Skeletal muscle cell (primary cell): ENCODE results near the gene ADAM17.

ENCODE experiments used
- DNase-seq: peaks from one replicate; pipeline ENCODE4 v3.0.0-alpha.2; 2010; ENCODE audit warnings: low read depth
- H3K4me3 ChIP-seq: 2 replicates; pipeline ENCODE4 v1.5.1; 2011; ENCODE audit warnings: low read depth, mild to moderate bottlenecking, control low read depth, low read length, moderate library complexity

ADAM17 gene

GRCh38 chr2:9440058-9440727, 115.4 kb downstream of the ADAM17 start:
- H3K4me3 ChIP-seq: no peak overlapping the region
- DNase-seq: peak; percentile 33

GRCh38 chr2:9439536-9439935, 116.1 kb downstream of the ADAM17 start:
- no peak for DNase-seq
- H3K4me3 ChIP-seq: no peak overlapping the region
